ENCODE results near the gene KLLN.

GRCh38 chr10:87895430-87895829 is 32.1 kb upstream of the KLLN start:
- TF ChIP-seq POLR2A (IDR thresholded peaks at IDR 0.05) (no peak), CTCF (IDR thresholded peaks at IDR 0.05) (no peak)
